22Rv1 (cell line): Measurements from ENCODE around the gene SCAMP2.

Source experiments
- CTCF ChIP-seq: fragments of 450-650 bp; IDR thresholded peaks from 2 replicates; pipeline ENCODE4 v1.5.1; 2017; ENCODE audit warnings: mild to moderate bottlenecking
- ZFX ChIP-seq: fragments of 450-650 bp; IDR thresholded peaks from 2 replicates; pipeline ENCODE4 v1.6.1; 2017; ENCODE audit warnings: antibody characterized with exemption, borderline replicate concordance

- TF ChIP-seq CTCF (no peak), ZFX (no peak)
Measured at GRCh38 chr15:74889883-74890664, 16.9 kb upstream of the SCAMP2 start, which contains the start of gene MPI.
